KOPT-K1 (cell line): ENCODE results near the gene TOB2.
"Not testable (repeated sequence)": the region's sequence is repeated elsewhere in the genome, so short reads cannot be mapped to it uniquely, and the experiment has no call there.

Source experiments
- H3K27ac ChIP-seq: fragments of 200-600 bp; sonication (generic); 2 replicates; pipeline ENCODE4 v1.5.1; 2016; ENCODE audit warnings: antibody characterized with exemption, mild to moderate bottlenecking, low read depth, low read length; ENCODE audit not compliant: poor library complexity, severe bottlenecking
- H3K36me3 ChIP-seq: fragments of 200-600 bp; sonication (generic); 2 replicates; pipeline ENCODE4 v1.5.1; 2017; ENCODE audit warnings: antibody characterized with exemption, mild to moderate bottlenecking, low read length, moderate library complexity; ENCODE audit not compliant: insufficient read depth
- H3K9me3 ChIP-seq: fragments of 200-600 bp; sonication (generic); 2 replicates; pipeline ENCODE4 v1.5.1; 2017; ENCODE audit warnings: antibody characterized with exemption, low read length, mild to moderate bottlenecking; ENCODE audit not compliant: insufficient read depth, poor library complexity, severe bottlenecking

Gene TOB2

DNA sequence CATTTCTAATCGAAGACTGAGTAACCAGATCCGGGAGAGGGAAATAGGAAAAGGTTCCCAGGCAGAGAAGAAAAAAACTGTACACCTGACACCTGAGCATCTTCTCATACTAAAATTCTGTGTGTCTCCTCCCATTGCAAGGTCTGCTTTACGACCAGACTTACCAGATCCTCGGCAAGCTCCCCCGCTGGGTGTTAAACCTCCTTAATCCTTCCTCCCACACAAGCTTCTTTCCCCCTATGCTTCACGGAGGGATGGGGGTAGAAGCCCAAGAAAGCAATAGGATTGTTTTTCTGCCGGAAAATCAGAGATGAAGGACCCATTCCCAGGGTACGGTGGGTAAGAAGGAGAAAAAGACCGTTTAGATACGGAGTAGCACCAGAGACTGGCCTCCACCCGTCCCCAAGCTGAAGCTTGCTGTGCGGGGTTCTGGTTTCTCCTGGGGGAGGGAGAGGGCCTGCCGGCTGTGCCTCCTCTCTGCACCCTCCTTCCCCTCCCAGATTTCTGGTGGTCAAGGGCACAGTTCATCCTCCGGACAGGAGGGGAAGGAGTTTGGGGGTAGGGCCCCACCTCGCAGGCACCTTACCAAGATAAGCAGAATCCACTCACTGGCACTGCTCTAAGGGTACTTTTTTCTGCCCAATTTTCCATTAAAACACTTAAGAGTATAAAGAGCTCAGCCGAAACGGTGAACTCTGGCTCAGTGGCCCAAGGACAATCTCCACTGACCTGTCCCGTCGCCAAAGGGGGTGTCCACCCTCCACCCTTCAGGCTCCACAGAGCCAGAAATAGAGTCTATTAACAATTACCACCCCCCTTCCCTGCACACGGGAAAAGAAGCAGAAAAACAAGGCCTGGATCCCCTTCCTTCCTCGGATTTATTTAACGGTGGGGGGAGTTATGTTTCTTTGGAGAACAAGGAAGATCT, 1.2 kb downstream of the TOB2 start:
- Histone ChIP-seq H3K9me3 (no peaks in the 10 kb centered on the region), H3K27ac (peak overlapping the region; percentile 94), H3K36me3 (peaks cover 4% of the 10 kb centered on the region)

DNA sequence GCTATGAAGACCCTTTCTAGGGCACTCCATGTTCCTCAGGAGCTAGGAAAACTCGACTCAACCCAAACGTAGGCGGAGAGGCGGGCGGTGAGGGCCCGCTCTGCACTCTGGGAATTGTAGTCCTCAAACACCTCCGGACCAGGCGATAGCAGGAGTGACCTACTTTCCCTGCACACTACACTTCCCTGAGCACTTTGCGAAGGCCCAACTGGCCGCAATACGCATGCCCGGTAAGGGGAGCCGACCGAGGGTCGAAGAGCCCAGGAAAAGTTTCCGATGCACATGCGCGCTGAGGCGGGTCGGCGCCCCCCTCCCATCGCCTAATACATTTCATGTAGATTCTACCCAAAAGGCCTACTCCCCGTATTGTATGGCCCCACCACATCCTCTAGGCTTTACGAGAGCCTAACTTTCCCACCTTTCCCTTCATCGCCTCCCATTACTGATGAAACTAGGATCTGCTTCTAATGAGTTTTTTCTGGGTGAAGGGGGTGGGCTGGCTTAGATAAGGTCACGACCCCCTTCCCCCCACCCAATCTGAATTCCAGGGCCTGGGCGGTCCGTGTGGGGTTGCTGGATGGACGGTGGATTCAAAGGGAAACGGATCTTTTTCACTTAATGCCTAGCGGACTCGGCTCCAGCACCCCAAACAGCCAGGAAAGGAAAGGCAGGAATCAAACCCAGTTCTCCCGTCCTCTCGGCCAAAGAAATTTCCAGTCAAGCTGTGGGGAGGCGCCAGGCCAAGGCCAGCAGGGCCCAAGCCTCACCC, 2.1 kb downstream of the TOB2 start:
- peak overlapping the region; percentile 94 for H3K27ac ChIP-seq
- H3K36me3 ChIP-seq: peaks cover 10% of the 10 kb centered on the region
- H3K9me3 ChIP-seq: no peaks in the 10 kb centered on the region

DNA sequence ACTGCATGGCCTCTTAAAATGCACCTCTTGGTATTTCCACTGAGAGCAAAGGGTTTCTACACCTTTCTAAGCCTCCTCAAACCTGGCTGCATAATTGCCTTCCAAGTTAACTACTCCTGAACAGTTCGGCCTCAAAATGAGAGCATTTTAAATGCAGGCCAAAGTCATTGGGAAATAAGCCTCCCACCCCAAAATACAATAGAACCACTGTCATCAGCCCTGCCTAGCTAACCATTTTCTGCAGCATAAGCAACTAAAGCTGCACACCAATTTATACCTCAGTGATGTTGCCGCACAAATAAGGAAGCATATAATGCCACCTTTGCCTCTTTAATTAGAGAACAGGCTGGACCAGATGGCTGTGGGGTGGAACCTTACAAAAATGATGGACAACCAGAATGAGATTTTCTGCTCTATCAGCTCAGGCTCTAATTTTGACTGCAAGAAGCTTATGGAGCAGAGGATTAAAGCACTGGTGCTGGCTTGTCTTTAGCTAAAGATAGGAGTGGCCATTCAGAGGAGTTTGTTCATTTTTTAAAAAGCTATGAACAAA, 4.3 kb downstream of the TOB2 start:
- Histone ChIP-seq H3K9me3 (no peaks in the 10 kb centered on the region), H3K36me3 (peaks cover 27% of the 10 kb centered on the region), H3K27ac (no peak overlapping the region)

DNA sequence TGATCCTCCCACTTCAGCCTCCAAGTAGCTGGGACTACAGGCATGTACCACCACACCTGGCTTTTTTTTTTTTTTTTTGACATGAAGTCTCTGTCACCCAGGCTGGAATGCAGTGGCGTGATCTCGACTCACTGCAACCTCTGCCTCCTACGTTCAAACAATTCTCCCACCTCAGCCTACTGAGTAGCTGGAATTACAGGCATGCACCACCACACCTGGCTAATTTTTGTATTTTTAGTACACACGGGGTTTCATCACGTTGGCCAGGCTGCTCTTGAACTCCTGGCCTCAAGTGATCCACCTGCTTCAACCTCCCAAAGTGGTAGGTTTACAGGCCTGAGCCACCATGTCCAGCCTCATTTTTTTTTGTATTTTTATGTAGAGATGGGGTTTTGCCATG, 6.1 kb downstream of the TOB2 start:
- peaks cover 45% of the 10 kb centered on the region for H3K36me3 ChIP-seq
- not testable (repeated sequence) for H3K9me3 ChIP-seq, H3K27ac ChIP-seq

DNA sequence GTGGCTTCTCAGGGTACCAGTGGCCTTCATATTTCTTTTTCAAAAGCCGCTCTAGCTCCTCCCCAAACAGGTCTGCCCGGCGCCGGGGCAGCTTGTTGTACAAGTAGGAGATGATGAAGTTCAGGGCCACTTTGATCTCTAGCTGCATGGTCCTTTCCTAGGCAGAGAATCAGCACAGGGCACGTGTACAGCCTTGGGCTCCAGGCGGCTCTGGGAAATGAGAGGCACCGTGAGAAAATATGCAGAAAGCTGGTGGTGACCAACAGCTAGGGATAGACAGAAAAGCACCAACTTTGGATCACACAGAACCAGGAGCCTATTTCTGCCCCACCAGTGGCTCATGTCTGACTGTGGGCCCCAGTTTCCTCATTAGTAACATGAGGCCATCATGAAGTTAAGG, 9.4 kb downstream of the TOB2 start:
- peaks cover 68% of the 10 kb centered on the region for H3K36me3 ChIP-seq
- no peak overlapping the region for H3K27ac ChIP-seq

DNA sequence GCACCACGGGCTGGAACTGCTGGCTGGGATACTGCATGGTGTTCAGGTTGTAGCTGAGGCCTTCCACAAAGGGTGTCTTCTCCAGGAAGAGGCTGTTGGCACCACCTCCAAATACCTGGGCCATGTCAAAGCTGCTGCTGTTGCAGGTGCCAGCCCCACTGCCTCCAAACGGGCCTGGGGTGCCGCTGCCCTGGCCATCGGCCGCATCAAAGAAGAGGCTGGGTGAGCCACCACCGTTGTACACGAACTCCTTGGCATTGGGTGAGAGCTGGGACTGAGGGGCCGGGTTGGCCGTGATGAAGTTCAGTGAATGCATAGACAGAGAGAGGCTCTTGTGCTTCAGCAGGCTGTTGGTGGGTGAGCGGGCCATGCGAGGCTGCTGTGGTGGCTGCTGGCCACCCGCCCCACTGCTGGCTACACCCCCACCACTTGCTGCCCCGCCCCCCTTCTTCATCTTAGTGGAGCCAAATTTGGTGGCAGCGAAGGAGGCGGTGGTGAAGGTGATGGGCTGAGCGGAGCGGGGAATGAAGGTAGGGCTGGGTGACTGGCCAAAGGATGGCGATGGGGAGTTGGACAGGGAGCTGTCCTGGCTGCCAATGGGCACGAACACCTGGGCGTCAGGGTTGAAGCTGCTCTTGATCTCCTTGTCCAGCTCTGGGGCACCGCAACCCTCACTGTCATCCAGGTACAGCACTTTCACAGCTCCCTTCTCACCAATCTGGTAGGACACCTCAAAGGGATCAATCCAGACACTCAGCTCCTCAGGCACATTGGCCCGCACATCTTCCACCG, 10.1 kb downstream of the TOB2 start:
- peaks cover 74% of the 10 kb centered on the region for H3K36me3 ChIP-seq
- H3K27ac ChIP-seq: no peak overlapping the region

More for the DNA sequence above, 9.4 kb downstream of the TOB2 start:
- no peaks in the 10 kb centered on the region for H3K9me3 ChIP-seq

DNA sequence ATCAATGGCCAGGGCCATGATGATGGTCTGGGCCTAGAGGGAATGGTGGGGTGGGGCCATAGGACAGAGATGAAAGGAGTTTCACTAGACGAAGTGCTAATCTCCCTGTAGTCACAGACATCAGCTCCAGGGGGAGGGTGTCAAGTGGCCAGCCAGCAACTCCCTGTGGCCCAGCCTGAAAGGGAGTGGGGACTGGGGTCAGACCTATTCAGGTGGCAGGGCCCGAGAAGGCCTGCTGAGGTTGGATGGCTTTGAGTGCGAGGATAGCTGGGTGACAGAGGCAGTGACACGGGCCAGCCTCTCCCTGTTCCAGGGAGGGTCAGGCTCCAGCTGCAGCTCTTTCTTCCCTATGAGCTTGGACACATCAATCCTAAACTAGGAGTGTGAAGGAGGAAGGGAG, 11.0 kb downstream of the TOB2 start:
- no peak overlapping the region for H3K27ac ChIP-seq
- H3K36me3 ChIP-seq: peaks cover 84% of the 10 kb centered on the region
- no peaks in the 10 kb centered on the region for H3K9me3 ChIP-seq

More for the DNA sequence above, 10.1 kb downstream of the TOB2 start:
- H3K9me3 ChIP-seq: no peaks in the 10 kb centered on the region

DNA sequence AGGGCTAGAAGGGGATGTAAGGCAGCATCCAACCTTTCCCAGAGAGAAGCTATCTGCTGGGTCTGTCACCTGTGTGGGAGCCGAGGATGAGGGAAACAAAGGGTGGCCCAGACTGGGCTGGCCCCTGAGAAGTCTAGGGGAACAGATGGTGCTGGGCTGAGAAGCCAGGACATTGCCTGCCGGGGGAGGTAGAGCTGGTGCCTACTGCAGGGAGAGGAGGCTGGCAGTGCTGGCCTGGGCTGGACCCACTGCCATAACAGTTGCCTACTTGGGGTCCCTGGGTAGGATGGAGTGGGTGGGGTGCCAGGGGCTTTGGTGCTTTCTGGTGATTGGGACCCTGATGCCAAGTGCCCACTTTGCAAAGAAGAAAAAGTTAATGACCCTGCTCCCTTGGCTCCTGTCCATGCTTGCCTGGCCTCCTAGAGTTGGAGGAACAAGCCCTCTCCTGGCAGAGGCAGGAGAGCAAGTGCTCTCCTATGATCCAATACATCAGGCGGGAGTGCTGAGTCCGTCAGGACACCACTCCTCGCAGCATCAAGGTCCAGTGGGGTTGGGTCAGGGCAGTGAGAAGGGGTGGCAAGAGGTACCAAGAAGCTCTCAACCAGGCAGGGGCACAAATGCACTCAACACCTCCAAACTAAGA, 12.1 kb downstream of the TOB2 start:
- H3K36me3 ChIP-seq: peaks cover 85% of the 10 kb centered on the region
- H3K9me3 ChIP-seq, H3K27ac ChIP-seq: not testable (repeated sequence)

DNA sequence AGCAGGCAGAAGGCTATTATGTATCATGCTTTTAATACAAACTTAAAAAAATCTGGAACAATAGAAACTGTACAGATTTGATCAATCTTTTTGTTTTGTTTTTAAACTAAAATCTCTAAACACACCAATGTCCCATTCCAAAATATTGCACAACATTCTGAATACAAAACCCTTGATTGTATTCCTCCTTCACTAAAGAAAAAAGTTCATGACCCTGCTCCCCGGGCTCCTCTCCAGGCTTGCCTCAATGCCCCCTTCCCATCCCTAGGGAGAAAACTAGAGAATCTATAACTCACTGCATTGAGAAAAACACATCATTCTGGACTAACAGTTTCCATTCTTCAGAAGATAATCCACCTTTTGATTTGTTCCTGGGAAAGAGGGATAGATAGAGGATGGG, 13.1 kb downstream of the TOB2 start:
- not testable (repeated sequence) for H3K27ac ChIP-seq
- peaks cover 78% of the 10 kb centered on the region for H3K36me3 ChIP-seq

DNA sequence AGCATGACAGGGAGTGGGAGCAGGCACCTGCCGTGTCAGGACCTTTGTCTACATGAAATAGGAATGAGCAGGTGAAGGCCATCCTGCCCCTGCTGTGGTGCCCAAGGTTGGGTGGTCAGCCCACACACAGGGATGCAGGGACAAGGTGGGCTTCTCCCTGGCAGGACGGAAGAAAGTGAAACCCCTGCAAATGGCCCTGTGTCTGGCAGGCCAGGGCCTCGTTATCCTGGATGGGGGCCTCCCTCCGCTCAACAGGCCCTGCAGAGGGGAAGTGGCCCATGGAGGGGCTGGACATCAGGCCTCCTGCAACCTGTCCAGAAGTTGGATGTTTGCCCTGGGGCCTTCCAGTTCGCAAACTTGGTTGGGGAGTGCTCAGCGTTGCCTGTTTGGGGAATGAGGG, 14.9 kb downstream of the TOB2 start:
- Histone ChIP-seq H3K27ac (no peak overlapping the region), H3K9me3 (no peaks in the 10 kb centered on the region), H3K36me3 (peaks cover 75% of the 10 kb centered on the region)

More for the DNA sequence above, 13.1 kb downstream of the TOB2 start:
- not testable (repeated sequence) for H3K9me3 ChIP-seq

DNA sequence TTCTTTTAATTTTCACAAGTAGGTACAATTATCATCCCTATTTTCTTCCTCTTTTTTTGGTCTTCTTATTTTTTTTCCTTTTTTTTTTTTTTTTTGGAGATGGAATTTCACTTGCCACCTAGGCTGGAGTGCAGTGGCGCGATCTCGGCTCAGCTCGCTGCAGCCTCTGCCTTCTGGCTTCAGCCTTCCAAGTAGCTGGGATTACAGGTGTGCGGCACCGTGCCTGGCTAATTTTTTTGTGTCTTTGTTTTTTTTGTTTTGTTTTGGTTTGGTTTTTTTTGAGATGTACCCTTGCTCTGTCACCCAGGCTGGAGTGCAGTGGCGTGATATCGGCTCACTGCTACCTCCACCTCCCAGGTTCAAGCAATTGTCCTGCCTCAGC, 16.7 kb downstream of the TOB2 start:
- Histone ChIP-seq H3K36me3 (peaks cover 63% of the 10 kb centered on the region), H3K9me3 (no peaks in the 10 kb centered on the region), H3K27ac (no peak overlapping the region)

DNA sequence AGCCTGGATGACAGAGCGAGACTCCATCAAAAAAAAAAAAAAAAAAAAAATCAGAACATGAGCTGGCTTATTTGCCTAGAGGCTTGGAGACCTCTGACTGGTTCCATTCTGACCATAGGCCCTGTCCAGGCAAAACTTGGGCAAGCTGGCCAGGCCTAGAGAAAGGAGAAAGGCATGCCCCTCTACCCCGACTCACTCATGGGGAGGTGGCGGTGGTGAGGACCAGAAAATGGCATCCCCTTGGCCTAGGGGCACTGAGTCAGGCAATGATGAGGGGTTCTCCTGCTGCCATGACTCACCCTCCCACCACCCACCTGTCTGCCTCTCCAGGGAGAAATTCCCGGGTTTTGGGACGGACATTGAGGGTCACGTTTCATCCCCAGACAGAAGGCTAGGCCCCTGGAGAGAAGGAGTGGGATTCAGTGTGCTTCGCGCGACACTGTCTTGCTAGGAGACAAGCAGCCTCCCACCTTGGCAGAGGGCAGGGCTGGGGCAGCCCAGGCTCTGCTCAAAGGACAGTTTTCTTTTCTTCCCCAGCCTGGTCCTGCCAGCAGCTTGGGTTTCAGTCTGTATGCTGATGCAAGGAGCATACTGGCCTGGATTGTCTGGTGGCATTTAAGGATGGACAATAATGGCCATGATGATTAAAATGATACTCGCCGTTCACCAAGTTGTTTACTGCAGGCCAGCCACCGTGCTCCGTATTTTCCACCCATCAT, 17.2 kb downstream of the TOB2 start:
- H3K9me3 ChIP-seq: no peaks in the 10 kb centered on the region
- H3K36me3 ChIP-seq: peaks cover 63% of the 10 kb centered on the region
- no peak overlapping the region for H3K27ac ChIP-seq

DNA sequence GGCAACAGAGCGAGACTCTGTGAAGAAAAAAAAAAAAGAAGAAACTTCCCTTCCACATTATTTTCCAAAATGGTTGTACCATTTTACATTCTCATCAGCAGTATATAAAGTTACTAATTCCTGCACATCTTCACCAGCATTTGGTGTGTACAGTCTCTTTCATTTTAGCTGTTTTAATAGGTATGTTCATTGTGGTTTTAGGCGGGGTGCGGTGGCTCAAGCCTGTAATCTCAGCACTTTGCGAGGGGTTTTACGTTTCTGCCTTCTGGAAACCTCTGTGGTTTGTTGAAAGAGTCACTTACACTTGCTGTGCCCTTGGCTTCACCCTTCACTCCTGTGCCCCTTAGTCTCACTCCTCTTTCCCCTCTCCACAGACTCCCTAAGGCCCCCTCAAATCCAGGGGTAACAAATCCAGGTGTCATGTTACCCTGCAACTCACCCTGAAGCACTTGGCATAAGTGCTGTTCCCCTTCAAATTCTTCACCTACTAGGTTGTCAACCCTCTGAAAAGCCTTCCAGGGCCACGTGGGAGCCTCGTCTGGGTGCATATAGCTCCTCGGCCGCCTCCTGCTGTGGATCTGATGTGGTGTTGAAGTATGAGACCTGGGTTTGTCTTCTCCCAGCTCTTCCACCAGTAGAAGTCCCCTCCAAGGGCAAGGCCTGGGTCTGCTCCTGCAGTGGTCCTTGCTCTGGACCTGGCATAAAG, 20.8 kb downstream of the TOB2 start:
- no peaks in the 10 kb centered on the region for H3K9me3 ChIP-seq
- H3K27ac ChIP-seq: no peak overlapping the region

More for the DNA sequence above, 20.8 kb downstream of the TOB2 start:
- H3K36me3 ChIP-seq: peaks cover 54% of the 10 kb centered on the region
